NCI-H345 (cell line): ENCODE measurements around the gene UBE2Q2.

Experiments used
- DNase-seq: peaks from one replicate; lab custom pipeline; 2025; lab: John Stamatoyannopoulos, UW

Gene UBE2Q2

GRCh38 chr15:75923756-75924155 is 80.5 kb downstream of the UBE2Q2 start:
- no peak for DNase-seq

- DNase-seq, result no peak
Measured at GRCh38 chr15:75924576-75924975, 81.3 kb downstream of the UBE2Q2 start.

- no peak for DNase-seq
Measured at GRCh38 chr15:75925440-75925839, 82.2 kb downstream of the UBE2Q2 start.

- no peak for DNase-seq
Measured at GRCh38 chr15:75926931-75927330, 83.7 kb downstream of the UBE2Q2 start.

- DNase-seq, result no peak
Measured at GRCh38 chr15:75927601-75928000, 84.4 kb downstream of the UBE2Q2 start.

GRCh38 chr15:75928680-75929608 is 85.7 kb downstream of the UBE2Q2 start:
- no peak for DNase-seq

- DNase-seq, result no peak
Measured at GRCh38 chr15:75929799-75930565, 86.7 kb downstream of the UBE2Q2 start.

GRCh38 chr15:75930866-75931265 is 87.6 kb downstream of the UBE2Q2 start:
- DNase-seq, result no peak

GRCh38 chr15:75942464-75942863 is 99.2 kb downstream of the UBE2Q2 start:
- DNase-seq, result no peak

- DNase-seq, result no peak
Measured at GRCh38 chr15:75943246-75943645, 100.0 kb downstream of the UBE2Q2 start.

GRCh38 chr15:75943713-75944215 is 100.5 kb downstream of the UBE2Q2 start:
- no peak for DNase-seq

GRCh38 chr15:75945953-75946352 is 102.7 kb downstream of the UBE2Q2 start:
- DNase-seq, result no peak

GRCh38 chr15:75947092-75947491 is 103.8 kb downstream of the UBE2Q2 start:
- no peak for DNase-seq

GRCh38 chr15:75948761-75949296 is 105.6 kb downstream of the UBE2Q2 start:
- no peak for DNase-seq
